ENCODE results near the gene HCRTR1.

HCRTR1 gene

GRCh38 chr1:31671147-31671546 is 53.7 kb downstream of the HCRTR1 start:
- H3K4me3 ChIP-seq (ENCODE audit: low read depth, low read length) = no peak overlapping the region
- H3K4me1 ChIP-seq (ENCODE audit: control insufficient read depth, insufficient read depth, low read length, unreplicated experiment) = peaks cover 28% of the 10 kb centered on the region
- H3K79me2 ChIP-seq (ENCODE audit: control insufficient read depth, insufficient read depth, low read length, unreplicated experiment) = no peaks in the 10 kb centered on the region
- peaks cover 8% of the 10 kb centered on the region; the same call in 1 of the 2 replicates for H3K36me3 ChIP-seq (ENCODE audit: insufficient read depth, low read length)
- H3K27ac ChIP-seq (ENCODE audit: low read depth, low read length) = no peak overlapping the region
- H2AFZ ChIP-seq (ENCODE audit: low read length, unreplicated experiment) = no peak overlapping the region
- H3K27me3 ChIP-seq (ENCODE audit: insufficient read depth, low read length) = no peaks in the 10 kb centered on the region

- Histone ChIP-seq H3K27me3 (ENCODE audit: insufficient read depth, low read length) (no peaks in the 10 kb centered on the region), H3K79me2 (ENCODE audit: control insufficient read depth, insufficient read depth, low read length, unreplicated experiment) (no peaks in the 10 kb centered on the region), H3K4me1 (ENCODE audit: control insufficient read depth, insufficient read depth, low read length, unreplicated experiment) (peaks cover 22% of the 10 kb centered on the region), H3K36me3 (ENCODE audit: insufficient read depth, low read length) (peaks cover 8% of the 10 kb centered on the region; the same call in 1 of the 2 replicates), H3K27ac (ENCODE audit: low read depth, low read length) (no peak overlapping the region), H3K4me3 (ENCODE audit: low read depth, low read length) (no peak overlapping the region), H2AFZ (ENCODE audit: low read length, unreplicated experiment) (no peak overlapping the region)
Observed at GRCh38 chr1:31671561-31672201, 54.2 kb downstream of the HCRTR1 start.

GRCh38 chr1:31672986-31673385 is 55.5 kb downstream of the HCRTR1 start:
- Histone ChIP-seq H3K4me1 (ENCODE audit: control insufficient read depth, insufficient read depth, low read length, unreplicated experiment) (peaks cover 14% of the 10 kb centered on the region), H3K36me3 (ENCODE audit: insufficient read depth, low read length) (peaks cover 8% of the 10 kb centered on the region; the same call in 1 of the 2 replicates), H3K4me3 (ENCODE audit: low read depth, low read length) (no peak overlapping the region), H3K27ac (ENCODE audit: low read depth, low read length) (no peak overlapping the region), H3K79me2 (ENCODE audit: control insufficient read depth, insufficient read depth, low read length, unreplicated experiment) (no peaks in the 10 kb centered on the region), H3K27me3 (ENCODE audit: insufficient read depth, low read length) (no peaks in the 10 kb centered on the region), H2AFZ (ENCODE audit: low read length, unreplicated experiment) (no peak overlapping the region)

- peaks cover 8% of the 10 kb centered on the region; the same call in 1 of the 2 replicates for H3K36me3 ChIP-seq (ENCODE audit: insufficient read depth, low read length)
- no peak overlapping the region for H3K4me3 ChIP-seq (ENCODE audit: low read depth, low read length)
- peaks cover 14% of the 10 kb centered on the region for H3K4me1 ChIP-seq (ENCODE audit: control insufficient read depth, insufficient read depth, low read length, unreplicated experiment)
- H3K79me2 ChIP-seq (ENCODE audit: control insufficient read depth, insufficient read depth, low read length, unreplicated experiment) = no peaks in the 10 kb centered on the region
- no peak overlapping the region for H2AFZ ChIP-seq (ENCODE audit: low read length, unreplicated experiment)
- H3K27ac ChIP-seq (ENCODE audit: low read depth, low read length) = no peak overlapping the region
- H3K27me3 ChIP-seq (ENCODE audit: insufficient read depth, low read length) = no peaks in the 10 kb centered on the region
Observed at GRCh38 chr1:31673433-31673832, 55.9 kb downstream of the HCRTR1 start.

- no peak overlapping the region for H2AFZ ChIP-seq (ENCODE audit: low read length, unreplicated experiment)
- H3K27me3 ChIP-seq (ENCODE audit: insufficient read depth, low read length) = no peaks in the 10 kb centered on the region
- no peak overlapping the region for H3K27ac ChIP-seq (ENCODE audit: low read depth, low read length)
- H3K4me1 ChIP-seq (ENCODE audit: control insufficient read depth, insufficient read depth, low read length, unreplicated experiment) = peaks cover 11% of the 10 kb centered on the region
- no peak overlapping the region for H3K4me3 ChIP-seq (ENCODE audit: low read depth, low read length)
- H3K36me3 ChIP-seq (ENCODE audit: insufficient read depth, low read length) = peaks cover 8% of the 10 kb centered on the region; the same call in 1 of the 2 replicates
- H3K79me2 ChIP-seq (ENCODE audit: control insufficient read depth, insufficient read depth, low read length, unreplicated experiment) = no peaks in the 10 kb centered on the region
Observed at GRCh38 chr1:31674626-31675025, 57.1 kb downstream of the HCRTR1 start.

- no peak overlapping the region for H3K4me3 ChIP-seq (ENCODE audit: low read depth, low read length)
- peaks cover 8% of the 10 kb centered on the region; the same call in 1 of the 2 replicates for H3K36me3 ChIP-seq (ENCODE audit: insufficient read depth, low read length)
- no peak overlapping the region for H3K27ac ChIP-seq (ENCODE audit: low read depth, low read length)
- no peak overlapping the region for H2AFZ ChIP-seq (ENCODE audit: low read length, unreplicated experiment)
- peaks cover 6% of the 10 kb centered on the region for H3K4me1 ChIP-seq (ENCODE audit: control insufficient read depth, insufficient read depth, low read length, unreplicated experiment)
- no peaks in the 10 kb centered on the region for H3K79me2 ChIP-seq (ENCODE audit: control insufficient read depth, insufficient read depth, low read length, unreplicated experiment)
- H3K27me3 ChIP-seq (ENCODE audit: insufficient read depth, low read length) = no peaks in the 10 kb centered on the region
Observed at GRCh38 chr1:31675161-31675560, 57.7 kb downstream of the HCRTR1 start.

GRCh38 chr1:31675756-31676155 is 58.3 kb downstream of the HCRTR1 start:
- H2AFZ ChIP-seq (ENCODE audit: low read length, unreplicated experiment) = no peak overlapping the region
- H3K36me3 ChIP-seq (ENCODE audit: insufficient read depth, low read length) = peaks cover 8% of the 10 kb centered on the region; the same call in 1 of the 2 replicates
- no peak overlapping the region for H3K4me3 ChIP-seq (ENCODE audit: low read depth, low read length)
- H3K4me1 ChIP-seq (ENCODE audit: control insufficient read depth, insufficient read depth, low read length, unreplicated experiment) = no peaks in the 10 kb centered on the region
- no peak overlapping the region for H3K27ac ChIP-seq (ENCODE audit: low read depth, low read length)
- no peaks in the 10 kb centered on the region for H3K27me3 ChIP-seq (ENCODE audit: insufficient read depth, low read length)
- no peaks in the 10 kb centered on the region for H3K79me2 ChIP-seq (ENCODE audit: control insufficient read depth, insufficient read depth, low read length, unreplicated experiment)

Measured in ACC112 (cell line).